Progenitor cell of endocrine pancreas (in vitro differentiated cells): ENCODE results near the gene DOP1B. TPM values are rescaled to one million over a fixed set of nuclear protein-coding genes. Genes with fewer than 3 reads are reported as not detected.

Source experiments
- DNase-seq: peaks from one replicate; pipeline ENCODE4 v3.0.0; 2021; ENCODE audit warnings: low spot score; ENCODE audit not compliant: unreplicated experiment
- H3K27ac Mint-ChIP-seq: 2 replicates; pipeline ENCODE4 v1.8.0; 2021; ENCODE audit warnings: mild to moderate bottlenecking, moderate library complexity, mixed read lengths
- H3K27me3 Mint-ChIP-seq: 2 replicates; pipeline ENCODE4 v1.8.0; 2021; ENCODE audit warnings: mixed read lengths
- H3K36me3 Mint-ChIP-seq: 2 replicates; pipeline ENCODE4 v1.8.0; 2022; ENCODE audit warnings: mixed read lengths; ENCODE audit not compliant: insufficient read depth
- H3K4me1 Mint-ChIP-seq: 2 replicates; pipeline ENCODE4 v1.8.0; 2021; ENCODE audit warnings: low read depth, mixed read lengths
- H3K4me3 Mint-ChIP-seq: 2 replicates; pipeline ENCODE4 v1.8.0; 2021; ENCODE audit warnings: low read depth, mild to moderate bottlenecking, moderate library complexity, mixed read lengths
- H3K9me3 Mint-ChIP-seq: 2 replicates; pipeline ENCODE4 v1.8.0; 2021; ENCODE audit warnings: low read depth, mixed read lengths
- total RNA-seq: library from RNA; stranded (reverse); gene quantifications from 2 replicates; pipeline ENCODE4 v1.2.1, GENCODE V29; 2021
- TF ChIP-seq, protein P1 (sequence below): fragments of 200-600 bp; sonication (generic); IDR thresholded peaks from one replicate; pipeline ENCODE4 v1.5.0; 2021; ENCODE audit warnings: antibody characterized with exemption, mild to moderate bottlenecking; ENCODE audit not compliant: unreplicated experiment

Gene DOP1B
- total RNA-seq, 1 donor from 2014 or later = 57.4 TPM

DNA sequence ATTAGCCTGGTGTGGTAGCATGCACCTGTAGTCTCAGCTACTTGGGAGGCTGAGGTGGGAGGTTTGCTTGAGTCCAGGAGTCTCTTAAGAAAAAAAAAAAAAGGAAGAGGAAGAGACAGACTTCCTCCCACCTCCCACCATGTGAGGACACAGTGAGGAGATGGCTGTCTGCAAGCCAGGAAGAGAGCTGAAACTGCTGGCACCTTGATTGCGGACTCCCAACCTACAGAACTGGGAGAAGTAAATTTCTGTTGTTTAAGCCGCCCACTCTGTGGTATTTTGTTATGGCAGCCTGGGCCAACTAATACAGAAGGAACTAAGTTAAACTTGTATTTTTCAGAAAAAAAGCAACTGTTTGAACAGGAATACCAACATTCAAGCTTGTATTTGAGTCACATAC lies 21.7 kb downstream of the DOP1B start:
- no peak overlapping the region for H3K4me3 Mint-ChIP-seq
- no peak for DNase-seq
- H3K27me3 Mint-ChIP-seq = no peaks in the 10 kb centered on the region
- TF ChIP-seq, protein P1, sequence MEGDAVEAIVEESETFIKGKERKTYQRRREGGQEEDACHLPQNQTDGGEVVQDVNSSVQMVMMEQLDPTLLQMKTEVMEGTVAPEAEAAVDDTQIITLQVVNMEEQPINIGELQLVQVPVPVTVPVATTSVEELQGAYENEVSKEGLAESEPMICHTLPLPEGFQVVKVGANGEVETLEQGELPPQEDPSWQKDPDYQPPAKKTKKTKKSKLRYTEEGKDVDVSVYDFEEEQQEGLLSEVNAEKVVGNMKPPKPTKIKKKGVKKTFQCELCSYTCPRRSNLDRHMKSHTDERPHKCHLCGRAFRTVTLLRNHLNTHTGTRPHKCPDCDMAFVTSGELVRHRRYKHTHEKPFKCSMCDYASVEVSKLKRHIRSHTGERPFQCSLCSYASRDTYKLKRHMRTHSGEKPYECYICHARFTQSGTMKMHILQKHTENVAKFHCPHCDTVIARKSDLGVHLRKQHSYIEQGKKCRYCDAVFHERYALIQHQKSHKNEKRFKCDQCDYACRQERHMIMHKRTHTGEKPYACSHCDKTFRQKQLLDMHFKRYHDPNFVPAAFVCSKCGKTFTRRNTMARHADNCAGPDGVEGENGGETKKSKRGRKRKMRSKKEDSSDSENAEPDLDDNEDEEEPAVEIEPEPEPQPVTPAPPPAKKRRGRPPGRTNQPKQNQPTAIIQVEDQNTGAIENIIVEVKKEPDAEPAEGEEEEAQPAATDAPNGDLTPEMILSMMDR = no peak
- H3K27ac Mint-ChIP-seq = no peak overlapping the region
- H3K4me1 Mint-ChIP-seq = no peaks in the 10 kb centered on the region
- H3K9me3 Mint-ChIP-seq = peaks cover 6% of the 10 kb centered on the region
- H3K36me3 Mint-ChIP-seq = peaks cover 18% of the 10 kb centered on the region

DNA sequence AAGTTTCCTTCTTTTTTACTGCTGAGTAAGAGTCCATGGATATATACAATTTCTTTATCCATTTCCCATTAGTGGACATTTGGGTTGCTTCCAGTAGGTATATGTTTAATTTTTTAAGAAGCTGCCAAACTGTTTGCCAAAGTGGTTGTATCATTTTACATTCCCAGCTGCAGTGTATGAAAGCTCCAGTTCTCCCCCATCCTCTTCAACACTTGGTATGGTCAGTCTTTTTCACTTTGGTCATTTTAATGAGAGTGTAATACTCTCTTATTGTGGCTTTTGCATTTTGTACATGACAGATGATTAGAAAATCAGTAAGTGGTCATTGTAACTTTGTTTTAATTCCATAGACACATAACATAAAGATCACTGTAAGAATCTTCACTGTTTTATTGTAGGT lies 22.5 kb downstream of the DOP1B start:
- no peak for DNase-seq
- H3K27me3 Mint-ChIP-seq = no peaks in the 10 kb centered on the region
- TF ChIP-seq, protein P1 = no peak
- H3K4me3 Mint-ChIP-seq = no peak overlapping the region
- peaks cover 6% of the 10 kb centered on the region for H3K9me3 Mint-ChIP-seq
- no peaks in the 10 kb centered on the region for H3K4me1 Mint-ChIP-seq
- H3K27ac Mint-ChIP-seq = no peak overlapping the region
- peaks cover 19% of the 10 kb centered on the region for H3K36me3 Mint-ChIP-seq

DNA sequence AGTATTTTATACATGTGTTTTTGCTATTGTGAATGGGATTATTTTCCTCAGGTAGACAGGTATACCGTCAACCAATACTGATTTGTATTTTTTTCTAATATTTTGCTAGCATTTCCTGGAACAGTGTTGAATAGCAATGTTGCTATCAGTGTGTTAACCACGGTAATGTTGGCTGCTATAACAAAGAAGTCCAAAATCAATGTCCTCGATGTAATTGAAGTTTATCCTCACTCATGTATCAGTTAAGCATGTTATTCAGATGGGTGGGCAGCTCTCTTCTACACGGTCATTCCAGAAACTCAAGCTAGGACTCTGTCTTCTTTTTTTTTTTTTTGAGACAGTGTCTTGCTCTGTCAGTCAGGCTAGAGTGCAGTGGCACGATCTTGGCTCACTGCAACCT lies 24.3 kb downstream of the DOP1B start:
- H3K27me3 Mint-ChIP-seq = no peaks in the 10 kb centered on the region
- H3K27ac Mint-ChIP-seq = no peak overlapping the region
- H3K9me3 Mint-ChIP-seq = peaks cover 6% of the 10 kb centered on the region

DNA sequence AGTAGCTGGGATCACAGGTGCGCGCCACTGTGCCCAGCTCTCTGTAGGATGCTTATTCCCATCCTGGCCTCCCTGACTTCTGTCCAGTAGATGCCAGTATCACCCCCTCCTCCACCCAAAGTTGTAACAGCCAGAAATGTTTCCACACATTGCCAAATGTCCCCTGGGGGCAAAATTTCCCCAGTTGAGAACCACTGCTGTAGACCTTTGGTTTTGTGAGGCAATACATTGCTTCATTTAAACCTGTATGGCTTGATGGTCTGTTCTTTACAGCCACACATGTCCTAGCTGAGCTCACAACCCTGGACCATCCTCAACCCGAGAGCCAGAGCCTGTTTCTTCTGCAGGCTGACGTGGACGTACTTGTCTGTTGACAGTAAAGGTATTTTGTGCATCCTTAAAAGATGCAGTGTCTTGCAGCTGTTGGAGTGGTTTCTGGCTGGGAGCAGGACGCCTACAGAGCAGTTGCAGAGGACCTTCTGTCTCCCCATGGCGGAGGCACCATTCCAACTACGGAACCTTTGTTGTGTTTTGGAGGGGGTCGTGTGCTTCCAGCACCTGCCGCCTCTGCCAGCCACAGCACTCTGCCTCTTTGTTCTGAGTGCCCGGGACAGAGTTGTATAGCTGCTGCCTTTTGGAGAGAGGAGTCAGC lies 26.6 kb downstream of the DOP1B start:
- peaks cover 6% of the 10 kb centered on the region for H3K9me3 Mint-ChIP-seq
- DNase-seq = no peak
- H3K4me3 Mint-ChIP-seq = no peak overlapping the region
- H3K27me3 Mint-ChIP-seq = no peaks in the 10 kb centered on the region
- H3K4me1 Mint-ChIP-seq = peaks cover 14% of the 10 kb centered on the region
- H3K36me3 Mint-ChIP-seq = peaks cover 18% of the 10 kb centered on the region
- H3K27ac Mint-ChIP-seq = no peak overlapping the region
- TF ChIP-seq, protein P1 = no peak

More for the DNA sequence above, 24.3 kb downstream of the DOP1B start:
- DNase-seq = no peak
- Mint-ChIP-seq H3K4me3 (no peak overlapping the region), H3K36me3 (peaks cover 18% of the 10 kb centered on the region), H3K4me1 (no peaks in the 10 kb centered on the region)
- TF ChIP-seq, protein P1 = no peak

DNA sequence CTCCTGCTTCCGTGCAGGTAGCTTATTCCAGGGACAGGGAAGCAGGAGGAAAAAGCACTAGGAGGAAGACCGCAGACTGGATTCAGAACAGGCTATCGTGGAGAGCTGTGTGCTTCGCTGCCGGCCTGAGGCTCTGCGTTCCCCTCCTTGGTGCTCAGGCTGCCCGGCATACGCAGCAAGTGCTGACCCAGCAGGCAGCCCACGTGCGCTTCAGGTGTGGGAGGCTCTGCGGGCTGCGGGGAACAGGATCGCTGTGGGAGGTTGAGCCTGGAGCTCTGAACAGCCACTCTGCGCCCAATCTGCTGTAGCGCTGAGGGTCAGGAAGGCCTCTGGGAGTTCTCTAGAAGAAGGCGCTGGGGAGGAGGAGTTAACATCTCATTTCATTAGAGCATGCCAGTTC lies 27.9 kb downstream of the DOP1B start:
- no peaks in the 10 kb centered on the region for H3K9me3 Mint-ChIP-seq
- TF ChIP-seq, protein P1 = no peak
- H3K4me3 Mint-ChIP-seq = no peak overlapping the region
- no peak overlapping the region for H3K27ac Mint-ChIP-seq
- no peak for DNase-seq
- H3K4me1 Mint-ChIP-seq = peaks cover 22% of the 10 kb centered on the region
- H3K27me3 Mint-ChIP-seq = no peaks in the 10 kb centered on the region
- peaks cover 9% of the 10 kb centered on the region for H3K36me3 Mint-ChIP-seq
